ENCODE data around the gene PKP3.

The PKP3 gene

GRCh38 chr11:363948-364761, 29.9 kb upstream of the PKP3 start:
- DNase-seq = no peak

DNA sequence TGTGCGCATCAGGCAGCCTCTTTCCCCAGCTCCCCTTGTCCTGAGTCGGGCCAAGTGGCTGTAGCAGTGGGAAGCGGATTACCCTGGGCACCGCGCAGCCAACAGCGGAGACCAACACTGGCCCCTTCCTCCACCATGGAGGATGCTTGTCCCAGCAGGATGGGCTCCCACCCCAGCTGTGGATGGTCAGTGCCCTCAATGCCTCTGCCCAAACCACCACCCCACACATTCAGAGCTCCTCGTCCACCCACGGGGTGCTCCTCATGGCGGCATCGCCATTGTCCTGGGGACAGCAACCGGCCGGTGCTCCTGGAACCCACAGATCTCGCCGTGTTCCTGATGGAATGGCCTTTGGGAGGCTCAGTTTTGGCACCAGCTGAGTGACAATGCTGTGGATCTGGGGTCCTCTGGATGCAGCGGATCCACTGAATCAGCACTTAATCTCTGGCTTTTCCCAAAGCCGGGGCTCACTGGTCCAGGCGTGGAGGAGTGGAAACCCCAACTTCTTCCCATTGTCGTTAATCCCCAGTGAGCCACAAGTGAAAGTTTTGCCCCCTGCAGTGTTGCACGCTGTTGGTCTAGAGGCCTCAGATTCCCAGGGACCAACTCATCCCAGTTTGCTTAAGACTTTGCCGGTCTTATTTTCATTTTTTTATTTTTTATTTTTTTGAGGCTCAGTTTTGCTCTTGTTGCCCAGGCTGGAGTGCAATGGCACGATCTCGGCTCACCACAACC, 28.9 kb upstream of the PKP3 start:
- DNase-seq = no peak

- no peak for DNase-seq
These were observed 28.2 kb upstream of the PKP3 start for GRCh38 chr11:365831-366230.

GRCh38 chr11:367956-368413, 26.0 kb upstream of the PKP3 start:
- DNase-seq = no peak

GRCh38 chr11:368414-369335, 25.3 kb upstream of the PKP3 start:
- no peak for DNase-seq

DNA sequence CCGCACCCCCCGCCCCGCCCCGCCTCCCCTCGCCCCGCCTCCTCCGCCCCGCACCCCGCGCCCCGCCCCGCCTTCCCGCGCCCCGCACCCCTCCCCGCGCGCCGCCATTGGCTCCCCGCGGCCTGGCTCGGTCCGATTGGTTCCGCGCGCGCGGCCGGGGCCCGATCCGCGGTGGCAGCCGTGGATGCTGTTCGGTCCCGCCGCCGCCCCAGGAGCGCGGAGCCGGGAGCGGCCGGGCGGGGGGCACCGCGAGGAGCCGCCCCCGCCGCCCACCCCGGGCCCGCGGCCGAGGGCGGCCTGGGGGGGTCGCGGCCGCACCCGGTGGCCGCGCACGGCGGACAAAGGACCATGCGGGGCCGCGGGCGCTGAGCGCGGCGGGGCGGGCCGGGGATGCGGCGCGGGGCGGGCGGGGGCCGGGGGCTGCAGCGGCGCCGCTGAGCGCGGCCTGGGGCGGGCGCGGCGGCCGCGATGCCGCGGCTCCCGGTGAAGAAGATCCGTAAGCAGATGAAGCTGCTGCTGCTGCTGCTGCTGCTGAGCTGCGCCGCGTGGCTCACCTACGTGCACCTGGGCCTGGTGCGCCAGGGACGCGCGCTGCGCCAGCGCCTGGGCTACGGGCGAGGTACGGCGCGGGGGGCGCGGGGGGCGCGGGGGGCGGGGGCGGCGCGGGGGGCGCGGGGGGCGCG, 24.5 kb upstream of the PKP3 start, which contains the start of gene B4GALNT4:
B4GALNT4 (plus strand) TSS at position 164 of the 683 bp plus-strand sequence; CDS start at position 469, 305 bp downstream.
- DNase-seq = no peak

GRCh38 chr11:370070-370941, 23.7 kb upstream of the PKP3 start:
- no peak for DNase-seq

DNA sequence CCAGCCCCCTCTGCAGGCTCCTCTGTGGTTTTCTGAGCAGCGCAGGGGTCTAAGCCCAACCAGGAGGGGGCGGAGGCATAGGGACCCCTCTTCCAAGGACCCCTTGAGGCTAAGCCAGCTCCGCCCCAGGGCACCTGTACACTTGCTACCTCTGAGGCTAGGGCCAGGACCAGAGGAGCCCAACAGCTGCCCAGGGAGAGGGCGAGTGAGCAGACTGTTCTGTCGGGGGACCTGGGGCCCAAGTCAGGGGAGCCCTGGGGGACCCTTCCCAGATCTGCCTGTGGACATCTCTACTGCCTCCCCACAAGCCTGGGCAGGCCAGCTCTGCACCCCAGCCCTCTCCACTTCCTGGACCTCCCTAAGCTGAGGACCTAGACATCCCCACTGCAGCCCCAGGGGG, 23.0 kb upstream of the PKP3 start:
- no peak for DNase-seq

- DNase-seq = no peak
These were observed 22.1 kb upstream of the PKP3 start for GRCh38 chr11:371716-372590.

DNA sequence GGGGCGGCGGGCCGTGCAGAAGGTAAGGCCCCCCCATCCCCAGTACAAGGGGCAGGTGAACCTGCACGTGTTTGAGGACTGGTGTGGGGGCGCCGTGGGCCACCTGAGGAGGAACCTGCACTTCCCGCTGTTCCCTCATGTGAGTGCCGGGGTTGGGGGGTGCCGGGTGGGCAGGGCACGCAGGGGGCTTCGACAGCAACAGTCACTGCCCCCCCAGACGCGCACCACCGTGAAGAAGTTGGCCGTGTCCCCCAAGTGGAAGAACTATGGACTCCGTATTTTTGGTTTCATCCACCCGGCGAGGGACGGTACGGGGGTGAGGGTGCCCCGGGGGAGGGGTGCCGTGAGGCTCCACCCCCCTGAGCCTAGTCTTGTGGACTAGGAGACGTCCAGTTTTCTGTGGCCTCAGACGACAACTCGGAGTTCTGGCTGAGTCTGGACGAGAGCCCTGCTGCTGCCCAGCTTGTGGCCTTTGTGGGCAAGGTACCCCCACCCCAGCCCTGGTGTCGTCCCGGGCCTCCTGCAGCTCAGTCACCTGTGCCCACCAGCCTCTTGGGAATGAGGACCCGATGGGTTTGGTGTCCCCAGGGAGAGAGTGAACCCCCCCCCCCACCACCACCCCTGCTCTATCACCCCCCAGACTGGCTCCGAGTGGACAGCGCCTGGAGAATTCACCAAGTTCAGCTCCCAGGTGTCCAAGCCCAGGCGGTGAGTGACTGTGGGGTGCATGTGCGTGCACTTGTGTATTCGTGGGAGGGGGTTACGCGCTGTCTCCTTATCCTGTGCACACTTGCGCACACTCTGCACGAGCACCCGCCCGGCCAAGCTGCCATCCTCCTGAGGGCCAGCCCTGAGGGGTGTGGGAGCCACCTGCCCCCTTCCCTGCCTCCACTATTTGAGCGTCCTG, 20.9 kb upstream of the PKP3 start:
- DNase-seq = no peak

GRCh38 chr11:373716-374551, 20.1 kb upstream of the PKP3 start:
- DNase-seq = no peak

DNA sequence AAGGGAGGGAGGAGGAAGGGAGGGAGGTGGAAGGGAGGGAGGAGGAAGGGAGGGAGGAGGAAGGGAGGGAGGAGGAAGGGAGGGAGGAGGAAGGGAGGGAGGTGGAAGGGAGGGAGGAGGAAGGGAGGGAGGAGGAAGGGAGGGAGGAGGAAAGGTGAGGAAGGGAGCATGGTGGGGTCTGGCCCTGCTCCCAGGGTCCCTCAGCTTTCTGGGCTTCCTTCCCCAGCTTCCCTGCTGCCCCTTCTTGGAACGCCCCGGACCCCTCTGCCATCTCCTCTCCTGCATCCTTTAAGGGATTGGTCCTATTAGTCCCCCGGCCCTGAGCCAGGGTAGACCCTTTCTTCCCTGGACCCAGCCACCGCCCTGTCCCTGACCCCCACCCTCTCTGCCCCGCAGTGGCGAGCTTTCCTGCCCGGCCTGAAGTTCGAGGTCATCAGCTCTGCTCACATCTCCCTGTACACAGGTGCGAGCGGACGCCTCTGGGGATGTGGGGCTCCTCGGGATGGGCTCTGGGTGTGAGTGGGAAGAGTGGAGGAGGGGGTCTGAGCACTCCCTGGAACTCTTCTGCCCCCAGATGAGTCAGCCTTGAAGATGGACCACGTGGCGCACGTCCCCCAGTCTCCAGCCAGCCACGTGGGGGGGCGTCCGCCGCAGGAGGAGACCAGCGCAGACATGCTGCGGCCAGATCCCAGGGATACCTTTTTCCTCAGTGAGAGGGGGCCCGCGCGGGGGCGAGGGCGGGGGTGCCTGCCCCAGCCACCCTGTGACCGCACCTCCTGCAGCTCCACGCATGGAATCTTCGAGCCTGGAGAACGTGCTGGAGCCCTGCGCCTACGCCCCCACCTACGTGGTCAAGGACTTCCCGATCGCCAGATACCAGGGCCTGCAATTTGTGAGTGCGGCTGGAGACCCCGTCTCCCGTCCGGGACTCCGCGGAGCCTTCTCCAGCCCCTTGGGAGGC, 18.7 kb upstream of the PKP3 start:
- DNase-seq = no peak

GRCh38 chr11:376531-377173, 17.4 kb upstream of the PKP3 start:
- no peak for DNase-seq

DNA sequence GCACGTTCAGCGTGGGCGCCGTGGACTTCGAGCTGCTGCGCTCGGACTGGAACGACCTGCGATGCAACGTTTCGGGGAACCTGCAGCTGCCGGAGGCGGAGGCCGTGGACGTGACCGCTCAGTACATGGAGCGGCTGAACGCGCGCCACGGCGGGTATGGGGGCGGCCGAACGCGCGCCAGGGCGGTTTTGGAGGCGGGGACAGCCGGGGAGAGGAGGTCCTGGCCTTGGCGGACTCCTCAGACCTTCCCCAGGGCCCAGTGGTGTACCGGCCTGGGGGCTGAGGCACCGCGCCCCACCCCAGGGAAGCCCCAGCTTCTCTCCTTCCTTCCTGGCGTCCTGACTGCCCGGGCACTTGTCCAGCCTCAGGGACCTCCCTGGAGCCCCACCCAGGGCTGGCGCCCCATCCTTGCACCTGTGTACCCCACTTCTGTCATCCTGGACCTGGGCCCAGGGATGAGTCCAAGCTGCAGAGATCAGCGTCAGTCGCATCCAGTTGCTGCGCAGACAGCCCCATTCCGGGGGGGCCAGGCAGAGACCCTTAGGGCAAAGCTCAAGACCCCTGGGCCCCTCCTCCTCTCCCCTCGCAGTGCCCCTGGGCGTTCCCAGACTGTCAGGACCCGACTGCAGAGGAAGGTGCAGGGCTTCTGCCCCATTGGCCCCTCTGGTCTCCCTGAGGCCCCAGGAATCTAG, 16.7 kb upstream of the PKP3 start:
- no peak for DNase-seq

- DNase-seq = no peak
These were observed 16.0 kb upstream of the PKP3 start for GRCh38 chr11:377883-378500.

Measured in GF-D8 (cell line).